ENCODE results near the gene SHANK2.

SHANK2 gene

GRCh38 chr11:71221821-71222220, 30.6 kb downstream of the SHANK2 start:
- DNase-seq (ENCODE audit: extremely low read depth, low read depth): no peak
- TF ChIP-seq, protein P1, sequence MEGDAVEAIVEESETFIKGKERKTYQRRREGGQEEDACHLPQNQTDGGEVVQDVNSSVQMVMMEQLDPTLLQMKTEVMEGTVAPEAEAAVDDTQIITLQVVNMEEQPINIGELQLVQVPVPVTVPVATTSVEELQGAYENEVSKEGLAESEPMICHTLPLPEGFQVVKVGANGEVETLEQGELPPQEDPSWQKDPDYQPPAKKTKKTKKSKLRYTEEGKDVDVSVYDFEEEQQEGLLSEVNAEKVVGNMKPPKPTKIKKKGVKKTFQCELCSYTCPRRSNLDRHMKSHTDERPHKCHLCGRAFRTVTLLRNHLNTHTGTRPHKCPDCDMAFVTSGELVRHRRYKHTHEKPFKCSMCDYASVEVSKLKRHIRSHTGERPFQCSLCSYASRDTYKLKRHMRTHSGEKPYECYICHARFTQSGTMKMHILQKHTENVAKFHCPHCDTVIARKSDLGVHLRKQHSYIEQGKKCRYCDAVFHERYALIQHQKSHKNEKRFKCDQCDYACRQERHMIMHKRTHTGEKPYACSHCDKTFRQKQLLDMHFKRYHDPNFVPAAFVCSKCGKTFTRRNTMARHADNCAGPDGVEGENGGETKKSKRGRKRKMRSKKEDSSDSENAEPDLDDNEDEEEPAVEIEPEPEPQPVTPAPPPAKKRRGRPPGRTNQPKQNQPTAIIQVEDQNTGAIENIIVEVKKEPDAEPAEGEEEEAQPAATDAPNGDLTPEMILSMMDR (IDR thresholded peaks at IDR 0.05; ENCODE audit: low read depth, low read length, missing control alignments): no peak
- H3K4me3 ChIP-seq (replicated peaks; ENCODE audit: low read depth, low read length): no peak overlapping the region

- TF ChIP-seq, protein P1 (IDR thresholded peaks at IDR 0.05; ENCODE audit: low read depth, low read length, missing control alignments): no peak
- H3K4me3 ChIP-seq (replicated peaks; ENCODE audit: low read depth, low read length): no peak overlapping the region
- no peak for DNase-seq (ENCODE audit: extremely low read depth, low read depth)
Observed at GRCh38 chr11:71221201-71221600, 31.2 kb downstream of the SHANK2 start.

DNA sequence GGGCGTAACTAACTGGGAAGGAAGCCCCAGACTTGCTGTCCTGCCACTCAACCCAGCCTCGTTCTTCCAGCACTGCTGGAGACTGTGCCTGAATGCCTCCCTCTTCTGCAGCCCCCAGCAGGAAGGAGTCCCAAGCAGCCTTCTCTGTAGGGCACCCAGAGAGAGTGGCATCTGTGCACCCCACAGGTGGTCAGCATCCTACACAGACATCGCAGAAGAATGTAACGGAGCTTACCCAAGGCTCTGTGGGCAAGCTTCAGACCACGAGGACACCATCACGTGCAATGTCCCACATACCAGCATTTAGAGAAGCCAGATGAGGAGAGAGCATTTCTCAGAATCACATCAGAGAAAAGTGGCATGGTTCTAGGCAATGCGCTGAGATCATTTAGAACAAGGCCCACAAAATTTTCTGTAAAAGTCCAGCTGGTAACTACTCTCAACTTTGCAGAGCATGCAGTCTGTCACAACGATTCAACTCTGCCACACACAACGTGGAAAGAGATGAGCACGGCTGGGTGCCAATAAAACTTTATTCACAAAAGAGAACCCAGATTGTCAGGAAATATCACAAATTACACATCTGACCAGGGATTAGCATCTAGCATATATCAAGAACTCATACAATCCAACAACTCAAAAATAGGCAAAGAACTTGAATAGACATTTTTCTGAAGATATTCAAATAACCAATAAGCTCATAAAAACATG, 33.4 kb downstream of the SHANK2 start:
- DNase-seq (ENCODE audit: extremely low read depth, low read depth): no peak
- no peak overlapping the region for H3K4me3 ChIP-seq (replicated peaks; ENCODE audit: low read depth, low read length)
- TF ChIP-seq, protein P1 (IDR thresholded peaks at IDR 0.05; ENCODE audit: low read depth, low read length, missing control alignments): no peak

DNA sequence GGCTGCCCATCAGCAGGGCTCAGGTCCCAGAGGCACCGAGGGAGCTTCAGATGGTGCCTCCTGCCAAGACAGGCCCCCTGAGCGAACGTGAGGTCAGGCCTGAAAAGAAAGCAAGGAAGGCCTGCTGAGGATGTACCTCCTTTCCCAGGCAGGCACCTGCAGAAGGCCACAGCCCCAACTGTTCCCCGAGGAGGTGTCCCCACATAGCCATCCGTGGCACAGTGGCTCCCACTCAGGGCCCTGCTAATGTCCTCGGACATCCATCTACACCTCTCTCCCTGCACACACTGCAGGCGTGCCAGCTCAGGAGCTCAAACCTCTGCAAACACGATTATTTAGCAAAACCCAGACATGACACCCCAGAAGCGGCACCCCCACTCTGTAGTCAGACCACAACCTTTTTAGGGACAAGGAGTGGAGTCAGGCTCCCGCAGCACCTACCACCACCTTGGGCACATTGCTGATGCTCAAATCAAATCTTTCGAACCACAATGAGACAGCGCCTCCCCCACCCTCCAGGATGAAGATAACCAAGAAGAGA, 36.9 kb downstream of the SHANK2 start:
- TF ChIP-seq, protein P1 (IDR thresholded peaks at IDR 0.05; ENCODE audit: low read depth, low read length, missing control alignments): no peak
- H3K4me3 ChIP-seq (replicated peaks; ENCODE audit: low read depth, low read length): no peak overlapping the region

GRCh38 chr11:71214553-71215424, 37.6 kb downstream of the SHANK2 start:
- H3K4me3 ChIP-seq (replicated peaks; ENCODE audit: low read depth, low read length): no peak overlapping the region
- no peak for DNase-seq (ENCODE audit: extremely low read depth, low read depth)
- TF ChIP-seq, protein P1 (IDR thresholded peaks at IDR 0.05; ENCODE audit: low read depth, low read length, missing control alignments): no peak

More for the DNA sequence above, 36.9 kb downstream of the SHANK2 start:
- no peak for DNase-seq (ENCODE audit: extremely low read depth, low read depth)

DNA sequence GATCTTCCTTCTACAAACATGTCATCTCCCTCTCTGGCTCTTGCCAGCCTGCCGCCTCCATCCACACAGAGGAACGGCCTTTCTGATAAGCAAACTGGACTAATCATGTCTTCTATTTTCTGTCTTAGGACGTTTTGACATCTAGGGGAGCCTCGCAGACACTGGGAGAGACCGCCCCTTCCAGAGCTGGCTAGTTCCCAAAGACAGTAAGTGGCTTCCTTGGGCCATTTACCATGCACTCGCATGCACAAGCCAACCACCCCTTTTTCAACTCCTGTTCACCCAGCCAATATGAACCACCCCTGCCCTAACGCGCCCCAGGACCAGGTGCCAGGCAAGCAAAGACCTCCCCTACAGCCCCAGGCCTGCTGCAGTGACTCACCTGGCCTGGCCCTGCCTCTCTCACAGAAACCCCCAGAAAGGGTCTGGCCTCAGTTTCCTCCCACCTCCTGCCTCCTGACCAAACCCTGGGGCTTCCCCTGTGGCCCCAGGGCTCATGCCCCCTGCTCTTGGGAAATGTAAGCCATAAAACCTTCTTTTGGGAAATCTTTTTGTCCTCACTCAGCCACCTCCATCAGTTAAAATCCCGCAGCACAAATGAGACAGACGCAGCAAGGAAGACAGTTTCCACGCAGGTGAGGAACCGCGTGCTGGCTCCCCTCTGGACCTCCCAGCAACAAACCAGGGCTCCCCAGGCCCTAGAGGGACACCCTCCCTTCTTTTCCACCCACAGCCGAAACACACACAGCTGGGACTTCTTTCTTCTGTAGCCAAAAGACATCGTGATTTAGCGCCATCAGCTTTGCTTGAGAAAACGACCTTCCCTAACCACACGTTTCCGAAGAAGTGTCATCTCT, 38.5 kb downstream of the SHANK2 start:
- DNase-seq (ENCODE audit: extremely low read depth, low read depth): no peak
- TF ChIP-seq, protein P1 (IDR thresholded peaks at IDR 0.05; ENCODE audit: low read depth, low read length, missing control alignments): no peak
- no peak overlapping the region for H3K4me3 ChIP-seq (replicated peaks; ENCODE audit: low read depth, low read length)
